ENCODE results near the gene NOP56.

DNA sequence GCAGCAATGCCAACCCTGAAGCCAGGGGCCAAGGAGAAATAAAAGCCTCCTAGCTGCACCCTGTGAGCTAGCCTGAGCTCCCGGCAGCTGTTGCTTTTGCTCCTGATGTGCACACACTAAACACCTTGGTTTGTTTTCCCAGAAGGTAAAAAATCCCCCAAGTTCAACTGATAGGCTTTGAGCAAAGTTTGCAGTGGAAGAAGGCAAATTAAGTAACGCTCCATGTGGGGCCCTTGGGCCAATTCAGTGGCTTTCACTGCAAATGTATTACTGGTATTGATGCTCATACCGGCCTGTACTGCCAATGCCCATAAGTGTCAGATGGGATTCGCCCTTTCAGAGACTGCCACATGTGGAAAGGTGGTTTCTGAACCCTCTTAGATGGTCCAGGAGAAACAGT is 21.0 kb downstream of the NOP56 start:
- TF ChIP-seq POLR2A (IDR thresholded peaks at IDR 0.05) (no peak), CTCF (IDR thresholded peaks at IDR 0.05) (no peak)

Measured in right lobe of liver (tissue), 4 donors.